Sigmoid colon (tissue), 3 donors: ENCODE data around the gene SMYD5.

Experiments
- POLR2A ChIP-seq, 2 donors: fragments of 450-650 bp; IDR thresholded peaks; one replicate each; pipeline ENCODE4 v1.6.1; 2016; ENCODE audit warnings: antibody characterized with exemption in 2 of 2, mild to moderate bottlenecking in 2 of 2, moderate library complexity in 2 of 2
- TF ChIP-seq, protein P1 (sequence below), 4 experiments: fragments of 450-650 bp in 3 of 4; fragments of 200-600 bp in 1 of 4; IDR thresholded peaks; one replicate each; pipeline ENCODE4 v1.5.1; 2016 to 2019; ENCODE audit warnings: antibody characterized with exemption in 4 of 4, mild to moderate bottlenecking in 3 of 4, moderate library complexity in 2 of 4

DNA sequence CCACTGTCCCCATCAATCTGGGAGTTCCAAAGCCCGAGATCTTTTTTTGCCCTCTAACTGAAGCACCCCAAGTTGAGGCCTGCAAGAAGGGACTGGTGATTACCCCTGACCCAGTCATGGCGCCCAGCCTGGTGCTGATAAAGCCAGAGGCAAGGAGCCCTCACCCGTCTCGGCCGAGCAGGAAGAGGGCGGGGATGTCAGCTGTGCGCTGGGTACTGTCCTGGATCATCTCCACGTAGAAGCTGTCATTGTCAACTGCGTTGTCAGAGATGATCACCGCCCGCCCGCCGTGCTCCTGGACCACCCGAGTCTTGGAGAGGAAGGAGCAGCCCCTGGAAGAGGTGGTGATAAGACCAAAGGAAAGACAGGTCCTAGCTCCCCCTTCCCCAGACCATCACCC lies 14.6 kb downstream of the SMYD5 start:
- TF ChIP-seq, protein P1, sequence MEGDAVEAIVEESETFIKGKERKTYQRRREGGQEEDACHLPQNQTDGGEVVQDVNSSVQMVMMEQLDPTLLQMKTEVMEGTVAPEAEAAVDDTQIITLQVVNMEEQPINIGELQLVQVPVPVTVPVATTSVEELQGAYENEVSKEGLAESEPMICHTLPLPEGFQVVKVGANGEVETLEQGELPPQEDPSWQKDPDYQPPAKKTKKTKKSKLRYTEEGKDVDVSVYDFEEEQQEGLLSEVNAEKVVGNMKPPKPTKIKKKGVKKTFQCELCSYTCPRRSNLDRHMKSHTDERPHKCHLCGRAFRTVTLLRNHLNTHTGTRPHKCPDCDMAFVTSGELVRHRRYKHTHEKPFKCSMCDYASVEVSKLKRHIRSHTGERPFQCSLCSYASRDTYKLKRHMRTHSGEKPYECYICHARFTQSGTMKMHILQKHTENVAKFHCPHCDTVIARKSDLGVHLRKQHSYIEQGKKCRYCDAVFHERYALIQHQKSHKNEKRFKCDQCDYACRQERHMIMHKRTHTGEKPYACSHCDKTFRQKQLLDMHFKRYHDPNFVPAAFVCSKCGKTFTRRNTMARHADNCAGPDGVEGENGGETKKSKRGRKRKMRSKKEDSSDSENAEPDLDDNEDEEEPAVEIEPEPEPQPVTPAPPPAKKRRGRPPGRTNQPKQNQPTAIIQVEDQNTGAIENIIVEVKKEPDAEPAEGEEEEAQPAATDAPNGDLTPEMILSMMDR (IDR thresholded peaks at IDR 0.05): no peak
- no peak for TF ChIP-seq POLR2A (IDR thresholded peaks at IDR 0.05)
